ENCODE results near the gene CCNY. TPM values are rescaled to one million over a fixed set of nuclear protein-coding genes. Genes with fewer than 3 reads are reported as not detected.

The CCNY gene
- total RNA-seq, 2 donors from 2014 or later, result 31.6 to 54.0 TPM

- H3K4me1 ChIP-seq (replicated peaks), result peaks cover 4% of the 10 kb centered on the region
- 60% methylated on average over 5 of the region's 5 CpGs for WGBS
- no peaks in the 10 kb centered on the region for H3K36me3 ChIP-seq
These were observed 50.4 kb downstream of the CCNY start for GRCh38 chr10:35386594-35387174.

GRCh38 chr10:35387768-35388167 lies 51.5 kb downstream of the CCNY start:
- 51% methylated on average over 2 of the region's 2 CpGs for WGBS
- TF ChIP-seq POLR2AphosphoS5 (IDR thresholded peaks at IDR 0.05) (no peak), POLR2A (IDR thresholded peaks at IDR 0.05) (no peak)
- intact Hi-C loops (cut with DNase I), result no loop called here
- no peak overlapping the region for H3K27ac ChIP-seq
- no peaks in the 10 kb centered on the region for H3K36me3 ChIP-seq
- H3K4me1 ChIP-seq (replicated peaks), result peaks cover 4% of the 10 kb centered on the region
- DNase-seq (ENCODE audit: low spot score), result no peak
- no peaks in the 10 kb centered on the region for H3K9me3 ChIP-seq
- no peaks in the 10 kb centered on the region for H3K27me3 ChIP-seq (replicated peaks; ENCODE audit: insufficient read depth)
- H3K4me3 ChIP-seq, result no peak overlapping the region

More at GRCh38 chr10:35386594-35387174, 50.4 kb downstream of the CCNY start:
- Histone ChIP-seq H3K9me3 (no peaks in the 10 kb centered on the region), H3K27me3 (replicated peaks; ENCODE audit: insufficient read depth) (no peaks in the 10 kb centered on the region), H3K27ac (no peak overlapping the region), H3K4me3 (no peak overlapping the region)
- TF ChIP-seq POLR2AphosphoS5 (IDR thresholded peaks at IDR 0.05), result no peak
- TF ChIP-seq POLR2A (IDR thresholded peaks at IDR 0.05), result no peak
- TF ChIP-seq, protein P1, sequence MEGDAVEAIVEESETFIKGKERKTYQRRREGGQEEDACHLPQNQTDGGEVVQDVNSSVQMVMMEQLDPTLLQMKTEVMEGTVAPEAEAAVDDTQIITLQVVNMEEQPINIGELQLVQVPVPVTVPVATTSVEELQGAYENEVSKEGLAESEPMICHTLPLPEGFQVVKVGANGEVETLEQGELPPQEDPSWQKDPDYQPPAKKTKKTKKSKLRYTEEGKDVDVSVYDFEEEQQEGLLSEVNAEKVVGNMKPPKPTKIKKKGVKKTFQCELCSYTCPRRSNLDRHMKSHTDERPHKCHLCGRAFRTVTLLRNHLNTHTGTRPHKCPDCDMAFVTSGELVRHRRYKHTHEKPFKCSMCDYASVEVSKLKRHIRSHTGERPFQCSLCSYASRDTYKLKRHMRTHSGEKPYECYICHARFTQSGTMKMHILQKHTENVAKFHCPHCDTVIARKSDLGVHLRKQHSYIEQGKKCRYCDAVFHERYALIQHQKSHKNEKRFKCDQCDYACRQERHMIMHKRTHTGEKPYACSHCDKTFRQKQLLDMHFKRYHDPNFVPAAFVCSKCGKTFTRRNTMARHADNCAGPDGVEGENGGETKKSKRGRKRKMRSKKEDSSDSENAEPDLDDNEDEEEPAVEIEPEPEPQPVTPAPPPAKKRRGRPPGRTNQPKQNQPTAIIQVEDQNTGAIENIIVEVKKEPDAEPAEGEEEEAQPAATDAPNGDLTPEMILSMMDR (IDR thresholded peaks at IDR 0.05), result no peak
- intact Hi-C loops (cut with DNase I), result no loop called here
- no peak for DNase-seq (ENCODE audit: low spot score)

DNA sequence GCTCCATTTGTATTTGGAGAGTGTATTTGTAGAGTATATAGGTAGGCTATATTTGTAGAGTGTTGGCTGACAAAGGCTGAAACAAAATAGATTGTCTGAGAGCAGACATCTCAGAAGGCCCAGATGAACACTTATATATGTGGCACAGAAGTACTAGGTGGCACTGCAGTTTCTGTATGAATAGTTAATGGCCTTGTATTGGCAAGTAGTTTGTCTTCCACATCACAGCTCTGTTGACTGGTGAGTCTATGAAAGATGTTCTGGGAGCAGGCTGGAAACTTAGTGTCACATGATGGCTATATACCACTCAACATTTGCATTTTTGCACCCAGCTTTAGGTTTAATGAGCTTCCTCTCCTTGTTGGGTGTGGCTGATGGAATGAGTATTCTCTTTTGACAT lies 51.9 kb downstream of the CCNY start:
- Histone ChIP-seq H3K4me3 (no peak overlapping the region), H3K36me3 (no peaks in the 10 kb centered on the region), H3K27me3 (replicated peaks; ENCODE audit: insufficient read depth) (no peaks in the 10 kb centered on the region), H3K27ac (no peak overlapping the region), H3K9me3 (no peaks in the 10 kb centered on the region), H3K4me1 (replicated peaks) (peaks cover 4% of the 10 kb centered on the region)
- intact Hi-C loops (cut with DNase I), result no loop called here
- DNase-seq (ENCODE audit: low spot score), result no peak
- TF ChIP-seq POLR2A (IDR thresholded peaks at IDR 0.05) (no peak), POLR2AphosphoS5 (IDR thresholded peaks at IDR 0.05) (no peak)
- TF ChIP-seq, protein P1 (IDR thresholded peaks at IDR 0.05), result no peak

DNA sequence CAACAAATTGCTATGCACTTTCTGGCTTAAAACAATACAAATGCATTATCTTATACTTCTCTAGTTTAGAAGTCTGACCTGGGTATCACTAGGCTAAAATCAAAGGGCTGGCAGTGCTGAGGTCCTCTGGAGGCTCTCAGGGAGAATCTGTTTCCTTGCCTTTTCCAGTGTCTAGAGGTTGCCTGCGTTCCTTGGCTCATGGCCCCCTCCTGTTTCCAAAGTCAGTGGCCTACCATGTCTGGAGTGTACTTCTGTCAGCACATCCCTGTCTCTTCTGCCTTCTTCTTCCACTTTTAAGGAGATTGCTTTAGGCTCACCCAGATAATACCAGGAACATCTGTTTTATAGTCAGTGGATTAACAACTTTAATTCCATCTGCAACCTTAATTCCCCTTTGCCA lies 52.4 kb downstream of the CCNY start:
- TF ChIP-seq POLR2AphosphoS5 (IDR thresholded peaks at IDR 0.05), result no peak
- no peak for TF ChIP-seq POLR2A (IDR thresholded peaks at IDR 0.05)
- TF ChIP-seq, protein P1 (IDR thresholded peaks at IDR 0.05), result no peak
- no peaks in the 10 kb centered on the region for H3K27me3 ChIP-seq (replicated peaks; ENCODE audit: insufficient read depth)
- WGBS, result 92% methylated on average over 1 of the region's 1 CpG

DNA sequence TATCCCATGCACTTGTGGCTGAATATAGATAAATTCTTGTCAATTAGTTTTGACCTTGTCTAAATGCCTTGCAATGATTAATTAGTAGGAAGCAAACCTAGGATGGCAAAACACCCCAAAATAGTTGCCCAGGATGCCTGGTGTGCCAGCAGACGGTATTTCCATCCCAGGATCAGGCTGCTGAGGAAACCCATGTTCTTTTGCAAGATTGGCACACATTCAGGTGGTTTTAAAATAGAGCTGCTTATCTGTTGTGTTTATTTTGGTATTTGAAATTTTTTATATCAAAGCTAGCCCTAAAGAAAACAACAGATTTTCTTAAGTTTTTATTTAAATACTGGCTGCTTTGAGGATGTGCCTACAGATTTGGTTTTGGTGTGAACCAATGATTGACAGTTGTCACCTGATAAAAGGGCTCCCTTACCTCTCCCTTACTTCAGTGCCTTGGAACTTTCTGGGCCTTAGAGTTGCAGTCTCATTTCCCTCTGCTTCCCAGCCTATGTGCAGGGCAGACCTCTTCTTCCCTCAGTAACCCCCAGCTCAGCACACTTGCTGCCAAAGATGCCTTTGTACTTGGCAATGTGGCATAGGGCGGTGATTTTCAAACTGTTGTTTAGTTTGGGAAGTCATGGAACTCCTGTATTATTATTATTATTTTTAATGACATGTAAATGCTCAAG lies 54.0 kb downstream of the CCNY start:
- 70% methylated on average over 2 of the region's 2 CpGs for WGBS
- DNase-seq (ENCODE audit: low spot score), result no peak
- peaks cover 4% of the 10 kb centered on the region for H3K4me1 ChIP-seq (replicated peaks)

More for the DNA sequence above, 52.4 kb downstream of the CCNY start:
- Histone ChIP-seq H3K36me3 (no peaks in the 10 kb centered on the region), H3K4me1 (replicated peaks) (peaks cover 4% of the 10 kb centered on the region), H3K9me3 (no peaks in the 10 kb centered on the region), H3K4me3 (no peak overlapping the region), H3K27ac (no peak overlapping the region)
- no peak for DNase-seq (ENCODE audit: low spot score)
- intact Hi-C loops (cut with DNase I), result no loop called here

More for the DNA sequence above, 54.0 kb downstream of the CCNY start:
- Histone ChIP-seq H3K9me3 (no peaks in the 10 kb centered on the region), H3K27me3 (replicated peaks; ENCODE audit: insufficient read depth) (no peaks in the 10 kb centered on the region), H3K27ac (no peak overlapping the region), H3K36me3 (no peaks in the 10 kb centered on the region), H3K4me3 (no peak overlapping the region)
- TF ChIP-seq POLR2A (IDR thresholded peaks at IDR 0.05), result no peak
- TF ChIP-seq, protein P1 (IDR thresholded peaks at IDR 0.05), result no peak
- TF ChIP-seq POLR2AphosphoS5 (IDR thresholded peaks at IDR 0.05), result no peak
- intact Hi-C loops (cut with DNase I), result no loop called here

Data from prostate gland (tissue), 2 donors.